Omental fat pad (tissue), 4 donors: ENCODE data around the gene FNIP2. TPM values are rescaled to one million over a fixed set of nuclear protein-coding genes. Genes with fewer than 3 reads are reported as not detected.
"Not testable (repeated sequence)": the region's sequence is repeated elsewhere in the genome, so short reads cannot be mapped to it uniquely, and the experiment has no call there.

Experiments
- ATAC-seq: fragments of 150-250 bp; one replicate; pipeline ENCODE4 v1.9.1; 2016; ENCODE audit warnings: mild to moderate bottlenecking, moderate library complexity; ENCODE audit not compliant: low FRiP score
- DNase-seq: peaks from one replicate; pipeline ENCODE4 v3.0.0-alpha.2; 2019; ENCODE audit warnings: low spot score
- total RNA-seq, 4 donors: library from RNA; depleted of rRNA; stranded (reverse); fragments of >200 nt; gene quantifications; one replicate each; pipeline ENCODE4 v1.1.0, GENCODE V29; 2016
- TF ChIP-seq, protein P1 (sequence below), 3 donors: fragments of 450-650 bp; IDR thresholded peaks; one replicate each; pipeline ENCODE4 v1.5.1; 2016 to 2017; ENCODE audit warnings: antibody characterized with exemption in 3 of 3, mild to moderate bottlenecking in 3 of 3, moderate library complexity in 2 of 3

The FNIP2 gene
- total RNA-seq, 4 donors from 2014 or later, result 56.4 to 125 (median 73.4) TPM

DNA sequence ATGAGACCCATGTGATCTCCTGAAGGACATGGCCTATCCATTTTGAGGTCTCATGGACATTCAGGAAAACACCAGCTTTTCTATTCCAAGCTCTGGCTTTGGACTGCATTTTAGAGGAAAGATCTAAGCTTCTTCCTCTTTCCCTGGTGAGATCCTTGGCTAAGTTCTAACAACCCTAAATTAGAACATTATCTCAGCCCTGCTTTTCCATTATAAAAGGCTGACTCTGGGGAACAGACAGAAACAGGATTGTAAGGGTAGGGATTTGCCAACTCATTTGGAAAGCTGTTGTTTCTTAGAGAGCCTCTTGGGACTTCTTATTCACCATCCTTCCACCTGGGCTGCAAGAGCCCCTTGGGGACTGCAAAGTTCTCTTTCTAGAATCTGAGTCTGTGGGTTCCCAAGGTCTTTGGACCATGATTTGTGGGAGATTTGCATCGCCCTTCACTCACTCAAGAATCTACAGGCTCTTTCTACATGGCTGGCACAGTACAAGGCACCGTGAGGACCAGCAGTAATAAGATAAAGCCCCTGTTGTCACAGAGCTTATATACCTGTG lies 146.9 kb downstream of the FNIP2 start:
- ATAC-seq, result no peak

DNA sequence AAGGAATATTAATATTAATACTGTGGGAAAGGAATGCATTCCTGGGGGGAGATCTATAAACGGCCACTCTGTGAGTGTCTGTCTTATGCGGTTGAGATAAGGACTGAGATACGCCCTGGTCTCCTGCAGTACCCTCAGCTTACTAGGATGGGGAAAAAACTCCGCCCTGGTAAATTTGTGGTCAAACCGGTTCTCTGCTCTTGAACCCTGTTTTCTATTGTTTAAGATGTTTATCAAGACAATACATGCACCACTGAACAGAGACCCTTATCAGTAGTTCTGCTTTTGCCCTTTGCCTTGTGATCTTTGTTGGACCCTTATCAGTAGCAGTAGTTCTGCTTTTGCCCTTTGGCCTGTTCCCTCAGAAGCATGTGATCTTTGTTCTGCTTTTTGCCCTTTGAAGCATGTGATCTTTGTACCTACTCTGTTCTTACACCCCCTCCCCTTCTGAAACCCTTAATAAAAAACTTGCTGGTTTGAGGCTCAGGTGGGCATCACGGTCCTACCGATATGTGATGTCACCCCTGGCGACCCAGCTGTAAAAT lies 151.7 kb downstream of the FNIP2 start:
- DNase-seq, ATAC-seq: not testable (repeated sequence)

More for the DNA sequence above, 146.9 kb downstream of the FNIP2 start:
- TF ChIP-seq, protein P1, sequence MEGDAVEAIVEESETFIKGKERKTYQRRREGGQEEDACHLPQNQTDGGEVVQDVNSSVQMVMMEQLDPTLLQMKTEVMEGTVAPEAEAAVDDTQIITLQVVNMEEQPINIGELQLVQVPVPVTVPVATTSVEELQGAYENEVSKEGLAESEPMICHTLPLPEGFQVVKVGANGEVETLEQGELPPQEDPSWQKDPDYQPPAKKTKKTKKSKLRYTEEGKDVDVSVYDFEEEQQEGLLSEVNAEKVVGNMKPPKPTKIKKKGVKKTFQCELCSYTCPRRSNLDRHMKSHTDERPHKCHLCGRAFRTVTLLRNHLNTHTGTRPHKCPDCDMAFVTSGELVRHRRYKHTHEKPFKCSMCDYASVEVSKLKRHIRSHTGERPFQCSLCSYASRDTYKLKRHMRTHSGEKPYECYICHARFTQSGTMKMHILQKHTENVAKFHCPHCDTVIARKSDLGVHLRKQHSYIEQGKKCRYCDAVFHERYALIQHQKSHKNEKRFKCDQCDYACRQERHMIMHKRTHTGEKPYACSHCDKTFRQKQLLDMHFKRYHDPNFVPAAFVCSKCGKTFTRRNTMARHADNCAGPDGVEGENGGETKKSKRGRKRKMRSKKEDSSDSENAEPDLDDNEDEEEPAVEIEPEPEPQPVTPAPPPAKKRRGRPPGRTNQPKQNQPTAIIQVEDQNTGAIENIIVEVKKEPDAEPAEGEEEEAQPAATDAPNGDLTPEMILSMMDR (IDR thresholded peaks at IDR 0.05), result no peak
- DNase-seq, result no peak

DNA sequence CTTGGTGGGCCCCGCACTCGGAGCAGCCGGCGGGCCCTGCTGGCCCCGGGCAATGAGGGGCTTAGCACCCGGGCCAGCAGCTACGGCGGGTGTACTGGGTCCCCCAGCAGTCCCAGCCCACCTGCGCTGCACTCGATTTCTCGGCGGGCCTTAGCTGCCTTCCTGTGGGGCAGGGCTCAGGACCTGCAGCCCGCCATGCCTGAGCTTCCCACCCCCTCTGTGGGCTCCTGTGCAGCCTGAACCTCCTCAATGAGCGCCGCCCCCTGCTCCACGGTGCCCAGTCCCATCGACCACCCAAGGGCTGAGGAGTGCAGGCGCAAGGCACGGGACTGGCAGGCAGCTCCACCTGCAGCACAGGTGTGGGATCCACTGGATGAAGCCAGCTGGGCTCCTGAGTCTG lies 158.9 kb downstream of the FNIP2 start:
- not testable (repeated sequence) for ATAC-seq, DNase-seq

DNA sequence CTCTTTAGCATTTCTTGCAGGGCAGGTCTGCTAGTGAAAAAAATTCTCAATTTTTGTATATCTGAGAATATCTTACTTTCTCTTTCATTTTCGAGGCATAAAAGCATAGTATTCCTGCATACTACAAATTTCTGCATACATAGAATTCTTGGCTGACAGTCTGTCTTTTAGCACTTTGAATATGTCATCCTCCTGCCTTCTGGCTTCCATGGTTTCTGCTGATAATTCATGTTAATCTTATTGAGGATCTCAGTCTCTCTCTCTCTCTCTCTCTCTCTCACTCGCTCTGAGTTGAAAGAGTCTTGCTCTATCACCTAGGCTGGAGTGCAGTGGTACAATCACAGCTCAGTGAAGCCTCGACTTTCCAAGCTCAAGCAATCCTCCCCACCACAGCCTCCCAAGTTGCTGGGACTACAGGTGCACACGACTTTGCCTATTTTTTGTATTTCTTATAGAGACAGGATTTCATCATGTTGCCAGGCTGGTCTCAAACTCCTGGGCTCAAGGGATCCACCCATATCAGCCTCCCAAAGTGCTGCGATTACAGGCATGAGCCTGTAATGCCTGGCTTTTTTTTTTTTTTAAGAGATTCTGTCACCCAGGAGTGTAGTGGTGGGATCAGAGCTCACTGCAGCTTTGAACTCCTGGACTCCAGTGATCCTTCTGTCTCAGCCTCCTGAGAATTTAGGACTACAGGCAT lies 161.3 kb downstream of the FNIP2 start:
- DNase-seq, result no peak
- TF ChIP-seq, protein P1 (IDR thresholded peaks at IDR 0.05), result no peak
- ATAC-seq, result no peak

DNA sequence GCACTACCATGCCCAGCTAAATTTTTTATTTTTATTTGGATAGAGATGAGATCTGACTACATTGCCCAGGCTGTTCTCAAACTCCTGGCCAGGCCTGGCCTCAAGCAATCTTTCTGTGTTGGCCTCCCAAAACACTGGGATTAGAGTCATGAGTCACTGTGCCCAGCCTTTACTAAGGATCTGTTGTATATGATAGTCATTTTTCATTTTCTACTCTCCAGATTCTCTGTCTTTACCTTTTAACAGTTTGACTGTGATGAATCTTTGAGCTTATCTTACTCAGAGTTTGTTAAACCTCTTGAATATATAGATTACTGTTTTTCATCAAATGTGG lies 161.8 kb downstream of the FNIP2 start:
- ATAC-seq (no peak), DNase-seq (no peak)
- TF ChIP-seq, protein P1 (IDR thresholded peaks at IDR 0.05), result no peak

DNA sequence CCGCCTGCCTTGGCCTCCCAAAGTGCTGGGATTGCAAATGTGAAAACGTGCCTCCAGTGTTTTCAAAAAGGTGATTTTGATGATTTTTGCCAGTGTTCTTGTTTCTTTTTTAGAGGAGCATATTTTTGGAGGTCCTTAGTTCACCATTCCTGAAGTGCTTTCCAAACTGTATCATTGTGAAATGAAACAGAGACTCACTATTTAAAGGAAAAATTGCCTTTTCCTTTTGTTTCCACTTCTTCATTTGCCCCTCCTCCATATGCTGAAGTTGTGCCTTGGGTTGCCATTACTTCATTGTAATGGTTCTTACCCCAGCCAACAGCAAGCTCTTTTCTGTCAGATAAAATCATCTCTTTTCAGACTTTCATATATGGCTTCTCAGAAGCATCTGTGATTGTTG lies 164.4 kb downstream of the FNIP2 start:
- ATAC-seq (no peak), DNase-seq (no peak)
- TF ChIP-seq, protein P1 (IDR thresholded peaks at IDR 0.05), result no peak

DNA sequence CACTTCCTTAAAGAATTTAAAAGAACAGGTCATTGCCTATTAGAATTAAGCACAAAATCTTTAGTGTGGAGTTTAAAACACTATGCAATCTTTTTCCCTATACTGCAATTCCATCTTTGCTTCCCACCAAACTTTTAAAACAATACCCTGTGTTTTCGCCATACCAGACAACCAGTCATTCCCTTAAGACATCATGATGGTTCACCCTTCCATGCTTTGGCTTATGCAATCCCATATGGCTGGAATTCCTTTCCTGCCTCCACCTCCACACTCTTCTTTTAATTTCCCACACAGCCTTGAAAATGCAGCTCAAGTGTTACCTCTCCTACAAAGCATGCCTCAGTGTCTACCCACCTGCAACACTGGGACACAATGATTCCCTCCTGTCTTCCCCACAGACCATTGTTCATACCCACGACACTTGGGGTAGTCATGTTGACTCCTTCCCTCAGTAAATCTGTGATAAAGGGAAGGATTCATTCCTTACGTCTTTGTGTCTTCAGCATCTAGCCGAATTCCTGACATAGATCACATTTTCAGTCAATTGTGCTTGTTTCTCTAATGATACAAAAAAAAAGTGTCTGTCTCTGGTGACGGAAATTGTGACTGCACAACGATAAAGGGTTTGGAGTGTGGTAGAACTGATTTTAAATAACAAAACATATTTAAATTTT lies 166.3 kb downstream of the FNIP2 start:
- TF ChIP-seq, protein P1 (IDR thresholded peaks at IDR 0.05), result no peak
- DNase-seq (no peak), ATAC-seq (no peak)

DNA sequence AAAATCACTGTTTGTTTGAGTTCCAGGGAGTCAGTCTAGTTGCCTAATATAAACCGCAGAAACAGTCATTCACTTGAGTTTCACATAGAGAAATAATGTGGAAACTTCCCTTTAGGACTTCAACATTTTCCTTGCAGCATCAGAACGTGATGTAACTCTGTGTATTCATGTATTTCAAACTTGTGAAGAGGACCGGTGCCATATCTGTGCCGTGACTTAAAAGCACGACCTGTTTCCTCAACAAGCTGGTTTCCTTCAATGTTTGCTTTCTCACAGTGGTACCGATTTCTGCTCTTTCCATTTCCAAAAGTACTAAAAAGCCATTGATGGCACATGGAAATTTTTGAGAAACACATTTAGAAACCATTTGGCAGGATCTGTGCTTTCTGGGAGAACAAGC lies 167.4 kb downstream of the FNIP2 start:
- TF ChIP-seq, protein P1 (IDR thresholded peaks at IDR 0.05), result no peak
- DNase-seq (no peak), ATAC-seq (no peak)
